Stimulated activated CD4-positive, alpha-beta T cell treated with anti-CD3 and anti-CD28 coated beads, TNF-alpha, amount 100 ng/mL, for 1 hour (primary cell): ENCODE measurements around the gene IL20RA.

Experiments
- DNase-seq, 3 donors: peaks; one replicate each; pipeline ENCODE4 v3.0.0-alpha.2; 2020; ENCODE audit warnings: low read depth in 3 of 3, low spot score in 1 of 3

Gene IL20RA

GRCh38 chr6:137045222-137045789 lies 541 bp upstream of the IL20RA start:
- DNase-seq = no peak

GRCh38 chr6:137043710-137044365 lies 927 bp downstream of the IL20RA start:
- DNase-seq = no peak

GRCh38 chr6:137040393-137040792 lies 4.4 kb downstream of the IL20RA start:
- DNase-seq = no peak

- no peak for DNase-seq
Observed at GRCh38 chr6:137039010-137039409, 5.8 kb downstream of the IL20RA start.

GRCh38 chr6:137036566-137037300 lies 8.0 kb downstream of the IL20RA start:
- no peak for DNase-seq

GRCh38 chr6:137033828-137034227 lies 10.9 kb downstream of the IL20RA start:
- peak in 1 of 3 donors; percentile 8 for DNase-seq

- DNase-seq = no peak
Observed at GRCh38 chr6:137031122-137031521, 13.6 kb downstream of the IL20RA start.

- DNase-seq = no peak
Observed at GRCh38 chr6:137028912-137029311, 15.9 kb downstream of the IL20RA start.

GRCh38 chr6:137025786-137026730 lies 18.7 kb downstream of the IL20RA start:
- DNase-seq = no peak

- DNase-seq = no peak
Observed at GRCh38 chr6:137024237-137024990, 20.4 kb downstream of the IL20RA start.

- no peak for DNase-seq
Observed at GRCh38 chr6:137020776-137021175, 24.0 kb downstream of the IL20RA start.

GRCh38 chr6:137019476-137020272 lies 25.1 kb downstream of the IL20RA start:
- no peak for DNase-seq

GRCh38 chr6:137017081-137017480 lies 27.7 kb downstream of the IL20RA start:
- no peak for DNase-seq

- no peak for DNase-seq
Observed at GRCh38 chr6:137016356-137016755, 28.4 kb downstream of the IL20RA start.

- DNase-seq = no peak
Observed at GRCh38 chr6:137015943-137016342, 28.8 kb downstream of the IL20RA start.

GRCh38 chr6:137013738-137014602 lies 30.8 kb downstream of the IL20RA start:
- DNase-seq = no peak

GRCh38 chr6:137013031-137013430 lies 31.7 kb downstream of the IL20RA start:
- DNase-seq = no peak

GRCh38 chr6:137011406-137011805 lies 33.4 kb downstream of the IL20RA start:
- DNase-seq = no peak
